Fibroblast of skin of left quadriceps (primary cell): ENCODE results near the gene CABLES1.

Experiments
- DNase-seq, 2 experiments: peaks; one replicate each; pipeline ENCODE4 v3.0.0-alpha.2; 2013; ENCODE audit warnings: low read depth in 2 of 2

CABLES1 gene

DNA sequence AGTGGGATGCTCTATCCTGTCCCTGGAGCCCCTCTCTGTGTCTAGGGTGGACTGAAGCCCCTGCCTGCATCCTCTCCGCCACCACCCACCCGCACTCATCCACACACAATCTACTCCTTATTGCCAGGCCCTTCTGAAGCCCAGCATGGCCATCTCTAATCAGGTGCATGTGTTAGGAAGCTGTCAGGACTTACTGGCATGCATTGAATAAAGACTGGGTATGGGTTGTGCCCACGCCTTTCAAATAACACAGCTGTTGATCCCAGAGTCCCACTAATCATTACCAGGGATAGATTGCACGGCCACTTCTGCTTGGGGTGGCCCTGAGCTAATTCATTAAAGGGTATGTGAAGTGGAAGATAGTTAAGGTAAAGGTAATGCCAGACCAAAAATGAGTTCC, 88.4 kb downstream of the CABLES1 start:
- DNase-seq: no peak

DNA sequence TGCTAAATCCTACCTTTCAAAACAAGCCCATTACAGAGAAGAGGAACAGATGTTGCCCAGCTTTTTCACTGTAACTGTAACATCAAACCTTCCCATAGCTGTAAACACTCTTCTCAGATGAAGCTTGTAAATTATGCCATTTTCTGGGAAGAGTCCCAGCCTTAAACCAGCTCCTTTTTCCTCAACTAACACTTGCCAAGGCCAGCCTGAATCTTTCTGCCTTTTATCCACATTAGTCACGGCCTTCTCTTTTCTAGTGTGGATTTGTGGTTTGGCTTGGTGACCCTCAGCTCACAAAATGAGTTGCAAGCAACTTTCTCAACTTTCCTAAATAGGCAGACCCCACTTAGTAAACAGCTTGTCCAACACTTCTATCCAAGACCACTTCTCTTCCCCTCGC, 90.2 kb downstream of the CABLES1 start:
- peak; percentile 97 for DNase-seq

DNA sequence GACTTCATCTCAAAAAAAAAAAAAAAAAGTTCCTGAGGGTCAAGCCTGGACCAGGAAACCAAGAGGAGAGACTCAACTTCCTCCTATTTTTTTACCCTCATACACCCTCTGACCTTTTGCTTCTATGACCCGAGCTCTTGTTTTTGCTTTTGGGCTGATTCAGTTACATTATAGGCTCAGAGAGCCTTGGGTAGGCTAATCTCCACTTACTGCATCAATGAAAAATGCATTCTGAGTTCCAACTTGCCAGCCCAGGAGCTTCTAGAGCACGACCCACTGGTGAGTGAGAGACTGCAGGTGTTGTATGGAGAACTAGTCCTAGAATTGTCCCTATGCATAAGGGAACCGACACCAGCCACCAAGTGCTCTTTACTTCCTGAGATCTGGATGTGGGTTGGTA, 91.1 kb downstream of the CABLES1 start:
- no peak for DNase-seq

DNA sequence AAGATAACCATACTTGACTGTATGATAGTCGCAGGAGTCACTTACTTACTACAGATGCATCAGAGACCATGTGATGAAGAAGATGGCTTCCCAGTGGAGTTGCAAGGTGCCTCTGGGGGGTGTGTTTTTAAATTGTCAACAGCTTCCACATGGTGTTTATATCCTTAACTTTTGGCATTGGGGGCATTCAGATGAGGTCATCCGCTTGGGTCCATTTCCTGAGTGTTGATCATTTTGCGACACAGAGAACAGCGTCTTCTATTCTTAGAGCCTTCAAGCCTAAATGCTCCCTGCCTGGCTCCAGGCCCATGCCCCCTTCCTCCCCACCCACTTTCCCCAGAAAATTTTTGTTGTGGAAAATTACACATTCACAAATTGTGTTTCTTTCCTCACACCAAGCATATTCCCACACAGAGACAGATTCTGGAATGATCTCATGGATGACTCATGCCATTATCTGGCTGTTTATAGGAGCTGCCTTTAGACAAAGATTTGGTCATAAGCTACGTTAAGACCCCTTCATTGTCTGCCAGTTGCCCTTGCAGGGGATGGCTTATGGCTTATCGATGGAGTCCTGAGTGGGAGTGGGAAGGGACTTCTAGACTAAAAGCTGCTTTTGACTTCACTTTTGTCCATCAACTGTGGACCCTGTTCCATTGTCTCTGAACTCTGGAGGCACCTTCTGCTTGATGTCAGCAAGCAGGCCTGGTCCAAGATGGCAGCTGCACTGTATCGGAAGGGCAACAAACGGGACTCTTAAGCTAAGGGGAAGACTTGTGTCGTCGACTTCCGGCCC, 91.8 kb downstream of the CABLES1 start:
- DNase-seq: peak; percentile 55 to 59

DNA sequence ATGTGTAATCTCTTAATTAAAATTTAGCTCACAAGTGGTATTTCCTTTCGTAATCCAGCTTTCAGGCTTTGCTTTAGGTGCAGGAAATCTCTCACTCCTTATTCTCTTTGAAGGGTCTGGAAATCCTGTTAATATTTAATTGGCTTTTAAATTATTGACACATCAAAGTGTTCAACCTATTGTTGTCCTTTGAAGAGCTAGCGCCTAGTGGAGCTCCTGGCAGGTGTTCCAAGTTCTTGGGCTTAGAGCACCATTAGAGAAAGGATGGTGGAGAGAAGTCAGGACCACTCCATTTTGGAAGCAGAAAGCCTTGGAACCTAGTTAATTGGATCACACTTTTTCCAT, 92.4 kb downstream of the CABLES1 start:
- DNase-seq: no peak

DNA sequence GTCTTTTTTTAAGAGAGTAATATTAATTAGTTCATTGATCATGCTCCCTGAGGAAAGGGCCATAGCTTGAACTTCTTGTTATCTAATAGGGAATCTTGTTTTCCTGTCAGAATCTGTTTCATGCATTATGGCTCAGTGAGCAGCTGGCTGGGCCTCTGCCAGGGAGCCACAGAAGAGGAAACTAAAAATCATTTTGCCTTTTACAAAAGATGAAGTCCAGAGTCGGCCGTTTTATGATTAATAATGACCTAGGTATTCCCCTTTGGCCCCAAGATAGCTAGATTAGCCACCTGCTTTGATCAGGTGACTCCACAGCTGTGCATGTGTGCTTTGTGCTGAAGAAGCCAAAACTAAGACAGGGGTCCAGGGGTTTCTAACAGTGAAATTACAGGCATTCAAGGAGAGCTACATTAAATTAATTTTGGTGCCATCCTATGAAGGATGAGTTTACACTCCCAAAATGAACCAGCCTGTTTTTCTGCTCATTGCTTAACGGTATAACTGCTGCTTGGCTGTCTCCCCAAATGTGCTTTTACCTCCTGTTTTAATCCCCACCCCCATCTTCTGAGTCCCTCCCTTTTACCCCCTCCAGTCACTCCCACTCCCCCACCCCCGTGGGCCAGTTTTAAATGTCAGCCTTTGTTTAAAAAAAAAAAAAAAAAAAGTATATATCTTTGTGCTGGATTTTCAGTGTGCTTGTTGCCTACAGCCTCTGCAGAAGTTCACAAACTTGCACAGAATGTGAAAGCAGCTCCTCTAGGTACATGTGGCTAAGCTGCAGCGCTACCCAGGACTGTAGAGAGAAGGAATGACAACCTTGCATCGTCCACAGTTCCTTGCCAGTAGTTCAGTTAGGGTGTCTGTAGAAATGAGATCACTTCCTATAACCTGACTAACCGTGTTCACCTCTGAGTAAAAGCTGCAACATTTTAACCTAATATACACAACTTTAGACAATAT, 93.1 kb downstream of the CABLES1 start:
- no peak for DNase-seq

DNA sequence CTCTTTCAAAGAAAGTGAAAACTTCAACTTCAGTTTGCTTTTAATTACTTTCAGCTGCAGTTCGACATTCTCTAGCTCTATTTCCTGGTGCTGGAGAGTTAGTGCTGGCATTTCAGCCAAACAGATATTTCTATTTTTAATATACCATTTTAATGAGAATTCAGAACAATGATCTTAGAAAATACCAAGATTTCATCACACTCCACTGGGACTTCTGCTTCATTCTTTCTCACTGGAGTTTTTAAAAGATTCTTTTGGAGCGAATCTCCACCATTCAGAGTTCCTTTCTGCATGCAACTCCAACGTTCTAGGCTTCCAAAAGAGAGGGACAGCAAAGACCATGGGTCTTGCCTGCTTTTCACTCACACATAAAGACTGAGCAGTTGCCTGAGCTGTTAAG, 94.2 kb downstream of the CABLES1 start:
- peak; percentile 68 to 70 for DNase-seq

DNA sequence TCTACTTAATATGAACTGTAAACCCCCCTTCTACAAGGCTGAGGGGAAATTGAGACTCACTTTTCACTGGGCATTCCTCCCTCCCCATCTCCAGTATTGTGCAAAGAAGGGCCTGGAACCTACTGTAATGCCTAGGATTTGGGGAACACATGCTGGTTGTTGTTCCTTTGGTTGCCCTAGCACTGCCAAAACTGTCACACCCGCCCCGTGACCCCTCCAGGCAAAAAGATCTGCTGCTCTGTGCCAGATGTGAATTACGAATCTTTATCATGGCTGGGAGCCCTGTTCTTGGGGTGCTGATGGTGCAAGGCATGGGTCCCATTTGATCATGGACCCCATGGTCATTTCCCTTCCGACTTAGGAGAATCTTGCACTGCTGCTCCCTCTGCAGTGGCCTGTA, 95.4 kb downstream of the CABLES1 start:
- DNase-seq: no peak

DNA sequence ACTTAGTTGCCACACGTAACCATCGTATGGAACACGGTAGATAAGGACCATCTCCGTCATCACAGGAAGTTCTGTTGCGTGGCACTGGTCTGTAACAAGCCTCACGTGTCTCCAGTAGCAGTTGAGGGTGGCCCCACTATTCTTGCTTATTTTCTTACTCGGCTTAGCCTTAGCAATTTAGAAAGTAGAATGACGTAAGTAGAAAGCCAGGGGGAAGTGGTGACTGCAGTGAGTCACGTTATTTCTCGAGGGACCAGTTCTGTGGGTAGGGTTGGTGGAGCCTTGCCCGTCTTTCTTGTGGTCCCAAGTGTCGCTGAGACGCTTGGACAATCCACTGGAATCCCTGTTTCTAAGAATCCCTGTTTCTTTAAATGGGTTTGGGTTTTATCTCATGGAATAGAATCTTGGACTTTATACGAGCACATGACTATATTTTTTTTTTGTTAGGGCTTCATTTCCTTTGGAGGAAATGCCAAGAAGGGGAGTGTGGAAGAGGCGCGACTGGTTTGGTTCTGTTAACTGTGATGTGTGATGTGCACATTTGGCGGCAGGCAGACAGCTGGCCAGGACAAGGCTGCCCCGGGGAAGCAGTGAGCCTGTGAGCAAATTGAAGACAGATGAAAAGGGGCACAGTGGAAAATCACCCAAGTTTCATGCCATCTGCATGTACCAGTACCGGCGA, 96.2 kb downstream of the CABLES1 start:
- DNase-seq: peak; percentile 84 to 87

DNA sequence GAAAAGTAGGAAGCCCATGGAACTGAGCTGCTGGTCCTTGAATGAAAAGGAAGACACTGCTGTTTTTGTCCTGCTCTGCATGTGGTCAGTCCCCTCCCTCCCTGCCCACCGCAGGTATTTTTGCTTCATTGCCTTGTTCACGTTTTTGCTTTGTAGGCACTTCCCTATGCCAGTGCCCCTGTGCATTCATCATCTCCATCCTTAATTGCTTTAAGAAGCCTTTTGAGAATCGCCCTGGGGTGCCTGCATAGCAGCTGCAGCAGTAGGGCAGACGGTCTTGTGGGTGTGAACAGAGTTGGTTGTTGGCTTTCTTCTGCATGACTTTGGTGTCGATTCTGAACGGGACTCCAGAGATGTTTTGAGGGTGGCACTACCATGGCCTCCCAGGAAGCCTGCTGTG, 97.0 kb downstream of the CABLES1 start:
- DNase-seq: no peak

DNA sequence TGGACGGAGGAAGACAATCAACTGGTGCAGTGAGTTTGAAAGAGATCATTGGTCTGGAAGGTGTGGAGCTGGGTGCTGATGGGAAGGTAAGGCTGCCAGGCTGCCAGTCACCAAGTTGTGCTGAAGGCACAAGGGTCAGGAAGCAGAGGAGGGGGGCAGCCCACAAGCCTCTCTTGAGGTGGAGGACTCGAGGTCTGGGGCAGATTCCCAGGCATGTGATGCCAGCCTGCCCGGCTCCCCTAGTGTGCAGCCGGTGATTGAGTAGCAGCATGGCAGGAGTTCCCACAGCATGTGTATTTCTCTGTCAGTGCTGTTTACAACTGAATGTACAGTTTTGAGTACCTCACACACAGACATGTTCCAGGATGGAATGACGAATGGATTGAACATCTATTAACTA, 99.3 kb downstream of the CABLES1 start:
- no peak for DNase-seq

DNA sequence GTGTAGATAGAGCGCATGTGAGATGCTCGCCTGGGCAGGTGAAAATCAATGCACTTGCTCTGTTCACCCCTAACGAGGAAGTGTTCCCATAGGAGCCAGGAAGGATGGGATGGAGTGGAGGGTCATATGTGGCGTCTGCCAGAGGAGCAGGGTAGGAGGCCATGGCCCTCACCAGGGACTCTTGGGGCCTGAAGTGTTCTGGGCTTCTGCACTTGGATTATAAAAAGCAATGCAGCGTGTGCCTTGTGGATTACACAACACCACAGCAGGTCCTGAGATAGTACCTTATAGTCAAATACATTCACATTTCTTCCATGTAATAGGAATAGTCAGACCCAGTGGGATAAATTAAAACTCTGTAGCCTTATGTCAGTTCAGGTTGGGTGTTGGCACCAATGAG, 100.1 kb downstream of the CABLES1 start:
- DNase-seq: no peak

DNA sequence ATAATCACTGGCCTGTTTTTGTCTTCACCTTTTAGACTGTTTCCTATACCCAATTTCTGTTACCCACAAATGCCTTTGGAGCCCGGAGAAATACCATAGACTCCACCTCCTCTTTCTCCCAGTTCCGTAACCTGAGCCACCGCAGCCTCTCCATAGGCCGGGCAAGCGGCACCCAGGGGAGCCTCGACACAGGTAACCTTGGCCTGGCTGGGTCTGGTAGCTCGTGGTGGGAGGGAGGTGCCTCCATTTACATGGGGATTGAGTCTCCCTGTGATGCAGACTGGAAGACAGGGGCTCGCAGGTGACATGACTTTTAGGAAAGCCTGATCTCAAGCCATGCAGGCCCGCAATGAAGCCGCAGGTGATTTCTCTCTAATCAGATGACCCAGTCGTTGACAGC, 100.6 kb downstream of the CABLES1 start:
- DNase-seq: no peak

DNA sequence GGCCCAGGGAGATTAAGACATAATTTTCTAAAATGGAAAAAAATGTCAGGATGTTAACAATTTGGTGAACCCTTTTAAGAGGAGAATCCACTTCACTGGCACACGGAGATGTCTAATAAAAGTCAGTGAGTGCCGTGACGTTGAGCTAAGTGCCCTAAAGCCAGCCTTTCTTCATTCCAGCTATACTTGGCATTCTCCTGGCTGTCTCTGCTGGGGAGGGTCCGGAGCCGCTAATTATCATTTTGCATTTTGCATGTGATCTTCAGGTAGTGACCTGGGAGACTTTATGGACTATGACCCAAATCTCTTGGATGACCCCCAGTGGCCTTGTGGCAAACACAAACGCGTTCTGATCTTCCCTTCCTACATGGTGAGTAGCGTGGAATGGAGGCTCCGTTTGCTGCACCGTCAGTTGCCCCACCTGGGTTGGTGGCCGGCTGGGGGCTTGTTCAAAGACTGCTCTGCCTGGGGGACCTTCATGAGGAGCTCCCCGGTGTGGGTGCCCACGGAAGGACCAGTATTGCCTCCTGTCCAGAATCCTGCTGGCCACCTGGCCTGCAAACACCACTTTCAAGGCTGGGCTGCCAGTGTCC, 101.7 kb downstream of the CABLES1 start:
- no peak for DNase-seq

DNA sequence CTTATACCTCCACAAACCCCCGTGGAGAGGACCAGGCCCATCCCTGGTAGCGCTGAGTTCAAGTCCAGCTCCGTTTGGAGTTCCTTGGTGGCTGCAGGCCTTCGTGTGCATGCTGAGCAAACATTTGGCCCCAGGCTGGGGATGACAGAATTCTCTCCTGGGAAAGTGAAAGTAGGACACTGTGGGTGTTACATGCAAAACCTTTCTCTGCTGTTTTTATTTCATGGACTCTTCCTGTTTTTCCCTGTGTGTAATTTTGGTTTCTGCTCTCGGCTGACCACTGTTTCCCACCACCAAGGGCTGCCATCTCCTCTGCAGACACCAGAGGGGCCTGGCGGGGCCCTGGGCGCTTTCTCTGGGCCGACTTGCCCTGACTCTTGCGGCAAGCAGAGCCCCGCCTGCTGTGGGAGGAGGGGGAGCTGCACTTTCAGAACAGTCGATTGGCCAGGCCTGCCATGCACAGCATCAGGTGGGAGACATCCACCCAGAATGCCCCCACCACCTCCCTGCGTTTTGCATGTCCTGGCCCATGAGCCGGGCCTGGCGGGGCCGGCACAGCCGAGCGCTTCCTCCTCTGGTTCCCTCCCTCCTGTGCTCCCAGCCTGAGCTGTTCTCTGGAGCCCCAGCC, 102.4 kb downstream of the CABLES1 start:
- DNase-seq: no peak

DNA sequence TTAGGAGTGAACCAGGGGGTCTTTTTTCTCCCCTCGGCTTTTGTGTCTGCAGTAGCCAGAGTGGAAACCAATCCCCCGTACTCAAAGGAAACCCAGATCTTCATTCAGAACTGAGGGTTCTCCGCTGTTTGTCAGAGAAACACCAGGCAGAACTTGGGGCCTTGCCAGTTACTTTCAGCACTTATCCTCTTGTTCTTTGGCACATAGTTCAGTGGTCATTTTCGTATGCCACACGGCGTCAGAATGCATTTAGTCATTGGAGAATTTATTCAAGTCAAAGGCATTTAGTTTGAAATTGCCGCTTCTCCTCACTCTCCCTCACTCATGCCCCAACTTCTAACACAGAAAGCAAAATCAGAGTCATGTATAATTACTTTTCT, 102.9 kb downstream of the CABLES1 start:
- no peak for DNase-seq

DNA sequence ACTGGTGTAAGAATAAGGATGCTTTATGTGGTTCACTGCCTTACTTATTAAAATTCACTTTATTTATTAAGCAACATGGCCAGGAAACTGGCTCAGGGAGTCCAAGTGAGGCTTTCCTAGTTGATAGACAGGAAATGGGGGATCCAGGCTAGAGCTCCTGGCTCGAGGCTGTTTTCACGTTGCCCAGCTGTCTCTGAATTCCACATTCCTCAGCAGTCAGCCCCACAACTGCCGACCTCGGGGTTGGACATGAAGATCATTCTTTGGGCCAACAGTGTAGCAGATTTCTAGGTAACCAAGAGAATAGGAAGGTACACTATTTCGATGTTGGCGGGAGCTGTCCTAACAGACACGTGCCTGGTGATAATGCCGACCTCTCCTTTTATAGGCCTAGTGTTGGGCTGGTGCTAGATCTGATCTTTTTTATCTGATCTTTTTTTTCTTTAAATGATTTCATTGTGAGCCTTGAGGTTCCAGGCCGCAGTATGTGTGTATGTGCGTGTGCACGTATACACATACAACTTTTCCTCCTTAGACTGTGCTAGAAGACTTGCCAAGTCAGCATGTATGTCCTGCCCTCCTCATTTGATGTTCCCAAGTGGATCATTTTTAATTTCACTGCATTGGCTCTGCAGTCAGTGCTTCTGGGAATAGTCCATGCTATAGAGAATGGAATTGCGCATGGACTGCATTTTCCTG, 103.5 kb downstream of the CABLES1 start:
- DNase-seq: no peak

DNA sequence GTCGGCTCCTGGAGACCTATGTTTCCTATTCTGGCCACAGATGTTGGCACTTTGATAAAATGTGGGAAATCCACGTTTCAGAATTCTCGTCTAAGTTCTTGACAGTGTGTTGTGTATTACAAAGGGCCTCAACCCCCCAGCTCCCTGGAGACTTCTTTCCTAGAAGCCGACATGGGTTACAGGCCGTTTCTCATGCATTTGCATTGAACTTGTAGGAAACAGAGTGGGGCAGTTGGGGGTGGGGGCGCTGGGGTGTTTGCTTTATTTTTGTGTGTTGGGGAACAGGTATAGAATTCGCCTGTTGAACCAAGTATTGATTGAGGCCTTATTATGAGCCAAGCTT, 104.0 kb downstream of the CABLES1 start:
- DNase-seq: no peak

DNA sequence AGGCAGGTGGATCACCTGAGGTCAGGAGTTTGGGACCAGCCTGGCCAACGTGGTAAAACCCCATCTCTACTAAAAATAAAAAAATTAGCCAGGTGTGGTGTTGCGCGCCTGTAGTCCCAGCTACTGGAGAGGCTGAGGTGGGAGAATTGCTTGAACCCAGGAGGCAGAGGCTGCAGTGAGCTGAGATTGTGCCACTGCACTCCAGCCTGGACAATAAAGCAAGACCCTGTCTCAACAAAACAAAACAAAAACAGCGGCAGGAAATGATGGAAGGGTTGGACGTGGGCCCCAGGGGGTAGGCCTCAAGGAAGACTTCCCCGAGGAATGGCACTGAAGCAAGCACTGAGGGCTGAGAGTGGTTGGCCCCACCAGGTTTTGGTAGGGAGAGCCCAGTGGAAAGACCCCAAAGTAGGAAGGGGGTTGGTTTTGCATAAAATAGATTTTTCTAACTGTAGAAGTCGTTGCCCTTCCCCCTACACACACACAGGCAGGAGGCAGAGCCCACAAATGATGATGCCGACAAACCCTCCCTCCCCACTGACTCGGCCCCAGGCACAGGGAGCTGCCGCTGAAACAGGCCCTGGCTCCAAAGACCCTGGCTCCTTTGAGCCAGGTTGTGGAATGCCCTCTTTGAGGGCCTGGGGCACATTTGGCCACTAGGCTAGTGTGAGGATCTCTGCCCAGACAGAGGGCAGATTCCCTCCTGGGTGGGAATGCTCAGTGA, 104.8 kb downstream of the CABLES1 start:
- no peak for DNase-seq

DNA sequence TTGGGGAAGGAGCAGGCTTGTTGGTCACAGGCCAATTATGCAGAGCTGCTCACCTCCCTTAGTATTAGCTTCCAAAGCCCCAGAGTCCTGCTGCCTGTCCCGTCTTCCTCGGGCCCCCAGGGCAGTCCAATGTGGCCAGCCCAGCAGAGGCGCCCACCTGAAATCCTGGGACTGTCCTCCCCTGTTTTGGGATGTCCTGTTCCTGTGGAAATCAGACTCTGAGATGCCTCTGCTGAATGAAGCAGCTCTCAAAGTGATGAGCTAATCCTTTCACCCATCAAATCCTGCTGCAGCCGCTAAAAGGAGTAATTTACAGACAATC, 105.3 kb downstream of the CABLES1 start:
- no peak for DNase-seq
